GM11168 (cell line): ENCODE measurements around the gene SNCAIP.
"Not testable (repeated sequence)": the region's sequence is repeated elsewhere in the genome, so short reads cannot be mapped to it uniquely, and the experiment has no call there.

Source experiments
- in situ Hi-C: fragments of 300-500 bp; cut with MboI; formaldehyde crosslinking; loops from one replicate; pipeline ENCODE4 v1.12.0; 2022; ENCODE audit warnings: low sequenced_read_pairs; ENCODE audit not compliant: unreplicated experiment

Gene SNCAIP

DNA sequence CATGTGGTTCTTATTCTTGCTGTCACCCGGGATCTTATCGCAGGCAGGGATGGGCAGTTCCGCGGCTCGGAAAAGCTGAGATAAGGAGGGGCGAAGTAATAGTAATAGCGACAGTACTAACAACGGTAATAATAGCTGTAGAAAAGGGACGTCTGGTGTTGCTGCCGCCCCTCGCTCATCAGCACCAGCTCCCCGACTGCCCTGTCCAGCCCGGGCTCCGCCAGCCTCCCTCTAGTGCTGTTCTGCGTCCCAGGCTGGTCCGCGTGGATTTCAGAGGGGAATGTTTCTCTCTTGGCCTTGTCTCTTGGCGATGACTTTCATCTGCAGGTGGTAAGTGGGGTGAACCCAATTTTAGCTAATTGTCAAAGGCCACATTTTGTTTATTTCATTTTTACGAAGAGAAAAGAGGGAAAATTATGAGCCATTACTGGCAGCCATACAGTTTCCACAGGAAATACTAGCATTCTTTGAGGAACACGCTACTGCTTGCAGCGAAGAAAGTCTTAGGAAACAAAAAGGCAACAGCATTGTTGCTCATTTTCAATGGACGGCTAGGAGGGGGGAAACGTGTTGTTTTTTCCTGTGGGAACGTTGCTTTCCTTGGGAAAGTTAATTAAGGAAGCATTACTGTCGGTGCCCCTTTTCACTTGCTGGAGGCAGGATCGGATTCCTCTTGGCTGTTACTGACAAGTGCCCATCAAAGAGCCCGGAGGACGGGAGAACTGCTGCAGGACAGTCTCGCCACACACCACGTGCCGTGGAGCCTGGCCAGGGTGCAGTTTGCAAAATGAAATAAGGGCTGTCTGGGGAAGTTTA is 762 bp downstream of the SNCAIP start:
- in situ Hi-C loops, result no loop called here

DNA sequence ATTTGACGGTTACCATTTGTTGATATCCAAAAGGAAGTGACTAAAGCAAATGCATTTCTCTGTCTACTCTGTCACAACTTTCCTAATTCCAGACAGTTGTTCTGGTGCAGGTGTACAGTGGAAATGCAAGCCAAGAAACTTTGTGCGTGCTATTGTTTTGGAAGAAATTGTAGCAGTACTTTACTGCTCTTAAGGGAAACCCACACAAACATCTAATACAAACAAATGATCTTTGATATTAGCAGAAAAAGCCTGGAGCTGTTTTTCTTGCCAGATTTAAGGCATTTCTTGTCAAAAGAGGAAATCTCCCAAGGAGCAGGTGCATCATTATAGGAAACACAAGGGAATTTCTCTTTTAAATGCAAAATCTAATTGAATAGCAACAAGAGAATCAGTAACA is 2.0 kb downstream of the SNCAIP start:
- in situ Hi-C loops, result no loop called here

DNA sequence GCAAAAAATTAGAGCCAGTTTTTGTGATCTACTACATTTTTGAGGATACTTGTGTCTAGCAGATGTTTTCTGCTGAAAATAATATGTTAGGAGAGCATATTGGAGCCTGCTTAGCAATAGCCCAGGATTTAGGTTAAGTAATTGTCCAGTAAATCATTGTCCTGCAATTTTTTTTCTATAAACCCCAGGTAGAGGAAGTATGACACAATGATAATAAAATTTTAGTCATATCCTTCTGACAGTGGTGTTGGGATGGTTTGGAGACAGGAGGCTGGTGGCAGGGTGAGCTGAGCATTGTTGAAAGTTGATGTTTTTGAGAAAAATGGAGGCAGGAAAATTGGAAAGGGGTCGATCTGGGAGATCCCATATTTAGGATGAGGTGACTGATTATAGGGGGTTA is 3.5 kb downstream of the SNCAIP start:
- in situ Hi-C loops, result no loop called here

DNA sequence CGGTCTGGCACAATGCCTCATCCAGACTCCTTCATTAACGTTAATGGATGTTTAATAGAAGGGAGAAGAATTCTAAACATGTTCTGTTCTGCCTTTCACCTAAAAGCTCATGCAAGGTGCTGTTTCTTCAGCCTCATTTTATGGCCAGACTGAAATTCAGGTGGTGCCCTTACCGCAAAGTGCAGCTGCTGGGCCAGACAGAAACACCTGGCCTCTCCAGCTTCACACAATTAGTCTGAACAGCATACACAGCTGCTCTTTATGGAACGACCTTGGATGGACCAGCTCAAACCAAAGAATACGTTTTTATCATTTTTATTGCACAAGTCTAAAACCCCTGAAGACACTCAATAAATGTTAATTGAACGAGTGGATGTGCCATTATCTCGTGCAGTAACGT is 4.6 kb downstream of the SNCAIP start:
- in situ Hi-C loops, result no loop called here

DNA sequence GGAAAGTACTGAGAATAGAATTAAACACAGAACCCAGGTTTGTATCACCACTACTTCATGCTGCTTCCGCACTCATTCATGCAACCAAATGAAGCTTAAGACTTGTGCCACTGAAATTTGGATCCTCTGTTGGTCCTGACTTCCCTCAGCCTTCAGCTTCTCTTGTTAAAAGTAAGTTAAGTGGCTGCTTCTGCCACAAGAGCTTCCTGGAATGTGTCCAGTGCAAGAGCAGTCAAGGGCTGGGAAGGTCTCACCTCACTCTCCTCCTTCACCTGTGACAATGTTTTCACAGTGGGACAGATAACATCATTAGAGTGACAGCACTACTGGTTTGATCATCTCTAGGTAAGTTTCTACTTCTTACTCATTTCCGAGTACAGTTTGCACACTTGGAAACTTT is 7.9 kb downstream of the SNCAIP start:
- in situ Hi-C loops, result no loop called here

DNA sequence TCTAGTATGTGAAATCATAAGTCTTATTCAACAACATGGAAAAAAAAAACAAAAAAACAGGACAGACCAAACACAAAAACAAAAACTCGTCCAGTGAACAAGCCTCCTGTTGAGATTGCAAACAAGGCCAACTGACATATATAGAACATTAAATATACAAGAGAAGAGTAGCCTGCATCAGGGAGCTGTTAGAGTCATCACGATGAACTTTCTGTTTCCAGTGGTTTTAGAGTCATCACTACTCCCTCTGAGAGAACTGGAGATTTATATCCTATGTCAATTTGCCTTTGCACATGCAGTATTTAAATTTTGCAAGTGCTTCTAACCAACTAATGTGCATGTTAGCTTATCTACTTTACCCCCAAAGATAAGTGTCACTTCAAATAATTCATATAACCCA is 9.9 kb downstream of the SNCAIP start:
- in situ Hi-C loops, result no loop called here

DNA sequence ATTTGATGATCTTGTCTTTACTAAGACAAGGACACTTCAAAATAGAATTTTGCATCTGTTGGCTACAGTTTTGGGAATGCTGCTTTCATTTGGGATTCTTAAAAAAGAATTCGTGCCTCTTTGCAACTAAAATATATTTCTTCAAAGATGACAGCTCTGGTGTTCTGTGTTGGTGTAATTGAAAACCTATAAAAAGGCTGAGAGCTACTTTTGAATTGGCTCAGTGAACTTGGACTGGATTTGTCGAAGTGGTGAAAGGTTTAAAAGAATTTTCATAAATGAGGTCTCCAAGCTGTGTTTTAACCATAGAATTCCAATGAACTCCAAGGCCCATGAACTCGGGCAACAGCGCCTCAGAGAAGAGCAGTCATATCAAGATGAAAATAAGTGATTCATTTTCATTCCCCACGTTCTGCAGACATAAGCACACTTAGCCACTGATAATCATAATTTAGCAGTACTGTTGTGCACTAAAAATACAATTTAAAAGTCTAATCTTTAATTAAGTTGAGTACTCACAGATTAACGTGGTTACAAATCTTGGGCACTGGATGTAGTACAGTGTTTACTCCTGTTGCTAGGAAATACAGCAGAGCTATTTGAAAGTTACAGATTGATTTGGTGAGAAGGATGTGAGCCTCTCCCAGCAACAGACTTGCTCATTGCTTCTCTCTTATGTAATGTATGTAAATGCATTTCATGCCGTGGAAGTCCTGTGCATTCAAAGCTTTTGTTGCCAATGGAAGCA is 10.9 kb downstream of the SNCAIP start:
- in situ Hi-C loops, result no loop called here

DNA sequence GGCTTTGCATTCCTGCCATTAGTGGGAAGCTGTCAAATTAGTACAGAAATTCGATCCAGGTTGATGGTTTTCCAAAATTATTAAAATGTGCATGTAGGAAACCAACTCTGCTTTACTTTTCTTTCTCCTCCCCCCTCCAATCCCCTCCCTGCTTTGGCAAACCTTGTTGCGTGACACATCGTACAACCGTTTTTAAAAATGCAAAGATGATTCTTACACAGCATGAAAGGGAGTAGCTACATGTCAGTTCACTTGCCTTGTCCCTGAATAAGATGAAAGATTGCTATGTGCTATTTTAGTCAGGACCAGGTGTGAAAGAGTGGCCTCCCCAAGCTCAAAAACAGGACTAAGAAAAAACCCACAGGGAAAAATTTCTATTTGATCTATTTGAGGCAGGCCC is 11.7 kb downstream of the SNCAIP start:
- in situ Hi-C loops, result no loop called here

DNA sequence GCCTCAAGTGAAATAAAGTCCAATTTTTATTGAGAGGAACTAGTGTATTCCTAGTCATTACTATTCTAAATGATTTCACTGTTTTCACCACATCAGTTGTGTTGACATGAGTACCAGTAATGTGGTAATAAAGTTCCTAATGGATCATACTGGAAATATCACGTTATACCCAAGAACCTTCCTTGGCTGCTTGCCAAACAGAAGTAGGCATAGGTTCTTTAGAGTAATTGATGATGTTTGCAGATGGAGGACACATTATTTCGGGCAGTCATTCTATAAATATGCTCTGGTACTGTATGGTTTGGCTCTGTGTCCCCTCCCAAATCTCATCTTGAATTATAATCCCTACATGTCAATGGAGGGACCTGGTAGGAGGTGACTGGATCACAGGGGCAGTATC is 15.1 kb downstream of the SNCAIP start:
- in situ Hi-C loops, result no loop called here

DNA sequence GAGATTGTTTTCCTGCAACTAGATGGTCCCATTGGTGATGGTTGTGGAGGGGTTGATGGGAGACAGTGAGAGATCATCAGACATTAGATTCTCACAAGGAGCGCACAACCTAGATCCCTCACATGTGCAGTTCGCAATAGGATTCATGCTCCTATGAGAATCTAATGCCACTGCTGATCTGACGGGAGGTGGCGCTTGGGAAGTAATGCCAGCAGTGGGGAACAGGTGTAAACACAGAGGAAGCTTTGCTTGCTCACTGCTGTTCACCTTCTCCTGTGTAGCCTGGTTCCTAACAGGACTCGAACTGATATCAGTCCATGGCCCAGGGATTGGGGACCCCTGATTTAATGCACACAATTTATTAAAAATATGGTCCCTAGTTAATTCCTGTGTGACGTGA is 18.8 kb downstream of the SNCAIP start:
- in situ Hi-C loops, result no loop called here

DNA sequence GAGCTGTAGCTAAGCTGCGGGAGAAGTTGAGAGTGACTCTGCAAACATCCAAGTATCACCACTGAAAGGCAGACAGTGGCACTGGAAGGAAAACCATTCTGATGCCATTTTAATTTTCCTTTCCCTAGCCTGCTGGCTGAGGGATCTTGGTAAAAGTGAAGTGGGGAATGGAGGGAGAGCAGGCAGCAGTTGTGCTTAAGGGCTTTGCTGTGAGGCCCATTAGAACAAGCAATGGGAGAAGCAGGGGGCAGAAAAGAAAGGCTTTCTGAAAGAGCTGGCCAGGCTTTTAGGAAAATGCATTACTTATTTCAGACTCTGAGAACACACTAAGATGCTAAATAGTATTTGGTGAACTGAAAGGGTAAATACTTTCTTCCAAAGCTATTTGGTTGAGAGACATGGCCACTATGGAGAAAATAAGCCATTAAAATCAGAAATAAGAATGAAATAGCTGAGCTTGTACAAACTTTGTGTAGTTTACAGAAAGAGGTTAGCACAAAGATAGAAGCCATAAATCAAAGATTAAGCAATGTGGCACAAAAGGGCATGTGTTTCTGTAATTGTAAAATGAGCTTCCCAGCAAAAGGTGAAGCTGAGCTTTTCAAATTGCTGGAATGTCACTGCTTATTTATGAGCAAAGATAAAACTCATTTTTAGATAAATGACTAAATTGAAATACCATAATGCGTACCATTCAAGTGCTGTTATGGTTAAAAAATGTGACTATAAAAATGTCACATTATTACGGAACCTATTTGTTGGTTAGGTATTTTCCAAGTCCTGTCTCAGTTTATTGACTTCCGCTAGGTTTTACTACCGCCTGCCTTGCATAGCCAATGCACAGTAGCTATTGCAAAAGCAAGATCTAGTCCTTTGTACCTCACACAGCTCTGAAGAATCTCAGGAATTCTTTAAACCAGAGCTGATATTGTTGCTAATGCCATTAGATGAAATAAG is 20.8 kb downstream of the SNCAIP start:
- in situ Hi-C loops, result no loop called here

DNA sequence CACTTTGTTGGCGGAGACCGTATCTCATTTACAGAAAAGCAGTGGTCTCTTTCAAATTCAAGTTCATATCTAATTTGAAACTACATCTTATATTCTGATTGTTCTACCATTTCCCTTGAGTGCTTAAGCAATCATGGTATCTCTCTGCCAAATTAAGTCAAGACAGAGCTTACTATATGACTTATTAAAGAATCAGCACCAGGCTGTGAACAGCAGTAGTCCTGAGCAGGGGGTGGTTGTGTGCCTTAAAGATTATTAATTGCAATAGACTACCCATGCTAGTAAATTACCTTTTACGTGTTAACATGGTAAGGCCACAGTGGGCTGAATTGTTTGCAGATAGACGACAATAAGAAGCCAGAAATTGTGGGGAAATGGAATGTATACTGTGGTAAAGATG is 21.5 kb downstream of the SNCAIP start:
- in situ Hi-C loops, result no loop called here

DNA sequence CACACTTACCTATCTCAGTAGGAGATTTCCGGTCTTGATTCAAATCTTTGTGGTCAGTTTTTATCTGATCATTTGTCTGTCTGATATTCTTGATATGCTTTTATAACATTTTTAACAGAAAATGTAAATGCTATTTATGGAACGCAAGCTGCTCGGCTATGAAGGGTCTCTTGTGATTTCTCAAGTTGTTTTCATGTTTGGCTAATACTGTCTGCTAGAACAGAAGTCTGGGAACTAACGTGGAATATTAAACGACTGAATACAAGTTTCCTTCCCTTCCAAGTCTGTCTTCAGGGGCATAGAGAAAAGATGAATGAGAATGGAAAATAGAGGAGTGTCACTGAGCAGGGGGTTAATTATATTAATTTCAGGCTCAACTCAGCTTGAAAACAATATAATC is 27.6 kb downstream of the SNCAIP start:
- in situ Hi-C loops, result no loop called here

DNA sequence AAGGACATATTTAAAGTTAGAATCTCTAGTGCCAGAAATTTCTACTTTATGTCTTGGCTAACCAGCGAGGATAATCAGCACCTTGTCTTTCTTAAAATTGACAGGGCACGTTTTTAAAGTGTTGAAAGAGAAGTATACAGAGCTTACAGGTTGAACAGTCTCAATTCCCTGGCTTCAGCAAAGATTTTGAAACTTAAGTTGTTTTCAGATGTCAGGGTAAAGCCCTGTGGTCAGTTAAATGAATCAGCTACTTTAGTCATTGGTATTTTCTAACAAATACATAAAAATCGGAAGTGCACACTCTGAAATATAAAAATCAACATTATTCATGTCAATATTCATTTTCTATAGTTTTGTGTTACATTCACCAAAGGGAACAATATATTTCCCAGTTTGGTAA is 29.1 kb downstream of the SNCAIP start:
- in situ Hi-C loops, result no loop called here

DNA sequence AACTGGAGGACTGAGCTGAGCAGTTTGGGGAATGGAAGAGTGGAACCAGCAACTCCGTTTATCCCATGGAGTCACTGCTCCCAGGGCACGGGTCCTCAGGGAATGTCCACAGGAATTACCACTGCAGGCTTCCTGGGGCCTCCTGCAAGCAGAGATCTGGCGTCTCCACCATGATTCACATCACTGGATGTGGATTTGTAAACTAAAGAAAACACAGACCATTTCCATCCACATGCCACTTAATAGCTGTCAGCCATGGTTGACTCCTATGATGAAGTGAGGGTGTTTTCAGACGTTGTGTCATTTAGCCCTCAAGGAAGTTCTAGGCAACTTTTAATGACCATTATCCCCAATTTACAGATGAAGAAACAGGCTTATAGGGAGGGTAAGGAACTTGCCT is 30.2 kb downstream of the SNCAIP start:
- in situ Hi-C loops, result no loop called here

DNA sequence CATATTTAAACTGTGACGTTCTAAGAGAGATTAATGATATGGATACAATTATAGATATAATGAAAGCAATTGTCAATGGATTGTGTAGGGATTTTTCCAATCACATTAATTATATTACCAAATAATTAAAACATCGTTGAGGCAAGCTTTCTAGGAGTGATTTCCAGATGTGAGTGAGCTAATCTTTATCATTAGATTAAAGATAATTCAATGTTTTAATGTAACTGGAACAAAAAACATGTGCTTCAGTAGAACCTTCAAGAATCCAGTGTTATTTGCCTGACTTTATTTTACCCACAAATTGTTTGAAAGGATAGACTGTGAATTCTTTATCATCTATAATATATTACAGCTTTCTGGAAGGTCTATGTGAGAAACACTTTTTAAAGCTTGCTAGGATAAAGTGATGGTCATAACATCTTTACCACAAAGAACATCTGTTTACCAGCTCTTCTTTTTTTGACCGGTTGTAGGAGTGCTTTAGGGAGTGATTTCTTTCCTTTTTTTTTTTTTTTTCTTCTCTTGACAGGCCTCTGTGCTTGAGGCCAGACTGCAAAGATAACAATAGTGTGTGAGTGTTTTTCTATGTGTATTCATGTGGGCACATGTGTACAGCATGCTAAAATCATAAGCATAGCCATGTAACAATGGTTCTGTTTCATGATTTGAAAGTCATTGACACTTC is 35.0 kb downstream of the SNCAIP start:
- in situ Hi-C loops, result no loop called here

DNA sequence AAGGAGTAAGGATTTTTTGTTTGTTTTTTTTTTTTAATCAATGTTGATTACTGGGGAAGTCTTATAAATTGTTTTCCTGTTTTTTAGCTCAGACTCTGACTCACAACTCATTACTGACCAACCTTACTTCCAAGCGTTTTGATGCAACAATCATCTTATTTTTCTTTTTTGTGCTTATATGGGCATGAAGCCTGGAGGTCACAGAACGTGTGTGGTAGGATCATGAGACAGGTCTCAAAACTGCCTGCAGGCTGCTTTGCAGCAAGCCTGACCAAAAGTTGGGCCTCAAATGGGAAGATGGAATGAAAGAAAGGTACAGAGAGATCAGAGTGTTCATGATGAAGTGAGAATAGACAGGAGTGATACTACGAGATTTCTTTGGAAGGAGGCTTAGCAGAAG is 38.5 kb downstream of the SNCAIP start:
- in situ Hi-C loops, result no loop called here

DNA sequence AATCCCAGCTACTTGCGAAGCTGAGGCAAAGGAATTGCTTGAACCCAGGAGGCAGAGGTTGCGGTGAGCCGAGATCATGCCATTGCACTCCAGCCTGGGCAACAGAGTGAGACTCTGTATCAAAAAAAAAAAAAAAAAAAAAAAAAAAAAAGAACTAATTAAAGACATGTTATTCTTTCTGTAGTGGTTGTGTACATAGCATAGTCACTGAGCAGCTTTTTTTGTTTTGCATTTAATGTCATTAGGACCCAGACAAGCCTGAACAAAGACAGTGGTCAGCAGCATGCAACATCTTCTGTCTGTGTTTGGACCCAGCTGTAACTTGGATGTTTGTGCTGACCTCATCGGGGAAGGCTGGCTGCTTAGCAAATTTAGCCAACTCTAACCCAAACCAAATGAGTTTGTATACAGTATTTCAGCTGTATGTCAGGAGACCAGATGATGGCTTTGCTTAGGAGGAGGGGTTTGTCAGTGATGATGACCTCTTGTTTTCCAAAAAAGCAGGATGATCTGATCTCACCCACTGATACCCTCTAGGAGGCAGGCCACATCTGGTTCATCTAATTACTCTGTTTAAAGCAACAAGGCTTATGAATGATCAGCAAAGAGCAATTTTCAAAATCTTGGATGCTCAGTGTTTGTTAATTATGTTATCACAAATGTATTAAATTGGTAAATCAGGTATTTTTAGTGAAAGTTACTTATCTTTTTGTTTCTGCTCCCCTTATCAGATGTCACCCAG is 39.5 kb downstream of the SNCAIP start:
- in situ Hi-C loops, result no loop called here

DNA sequence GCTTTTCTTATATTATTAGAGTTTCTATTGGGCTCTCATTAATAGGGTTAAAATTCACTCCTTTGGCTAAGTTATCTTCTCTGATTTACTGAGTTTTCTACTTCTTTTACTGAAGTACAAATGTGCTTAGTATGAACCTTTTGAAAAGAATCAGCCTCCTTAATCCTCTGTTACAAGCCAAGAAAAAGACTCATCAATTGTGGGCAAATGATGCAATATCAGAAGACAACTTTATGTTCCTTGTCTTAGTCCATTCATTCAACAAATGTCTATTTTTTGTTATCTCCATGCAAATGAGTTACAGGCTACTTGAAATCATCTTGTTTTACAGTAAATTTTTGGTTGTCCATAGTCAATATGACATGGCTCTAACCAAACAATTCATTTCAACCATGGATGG is 40.3 kb downstream of the SNCAIP start:
- in situ Hi-C loops, result no loop called here

DNA sequence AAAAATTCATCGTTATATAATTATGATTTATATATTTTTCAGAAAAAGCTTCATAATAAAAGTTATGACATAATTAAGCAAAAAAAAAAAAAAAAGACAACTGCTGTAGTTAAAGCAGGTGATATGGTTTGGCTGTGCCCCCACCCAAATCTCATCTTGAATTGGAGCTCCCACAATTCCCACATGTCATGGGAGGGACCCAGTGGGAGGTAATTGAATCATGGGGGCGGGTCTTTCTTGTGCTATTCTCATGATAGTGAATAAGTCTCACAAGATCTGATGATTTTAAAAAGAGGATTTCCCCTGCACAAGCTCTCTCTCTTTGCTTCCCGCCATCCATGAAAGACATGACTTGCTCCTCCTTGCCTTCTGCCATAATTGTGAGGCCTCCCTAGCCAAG is 41.3 kb downstream of the SNCAIP start:
- in situ Hi-C loops, result not testable (repeated sequence)
